Pons (tissue), 1 donor: ENCODE results near the gene SYNCRIP.
"Not testable (repeated sequence)": the region's sequence is repeated elsewhere in the genome, so short reads cannot be mapped to it uniquely, and the experiment has no call there.

Experiments used
- DNase-seq: peaks from one replicate; pipeline ENCODE4 v3.0.0-alpha.2; 2016; ENCODE audit warnings: low spot score

The SYNCRIP gene

GRCh38 chr6:85642774-85643536 lies at the start of gene SYNCRIP:
SYNCRIP (minus strand) TSS chr6:85642886; CDS start chr6:85641439, 1,447 bp downstream.
- peak; percentile 99 for DNase-seq

DNA sequence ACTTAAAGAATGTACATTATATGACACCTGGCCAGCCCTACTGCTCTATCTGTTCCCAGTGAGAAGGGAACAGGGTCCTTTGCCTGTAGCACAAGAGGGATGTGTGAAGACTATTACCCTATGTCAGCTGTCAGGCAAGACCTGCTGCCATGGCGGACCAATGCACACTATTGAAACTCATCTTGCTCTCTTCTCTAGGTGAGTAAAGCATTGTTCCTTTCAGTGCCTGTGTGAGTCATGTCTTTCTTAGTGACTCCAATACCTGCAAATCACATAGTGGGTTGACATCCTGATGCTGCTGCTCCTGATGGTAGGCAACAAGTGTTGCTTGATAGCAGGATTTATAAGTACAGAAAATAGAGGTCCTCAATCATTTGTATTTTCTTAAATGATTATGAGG lies 48.8 kb upstream of the SYNCRIP start:
- no peak for DNase-seq

DNA sequence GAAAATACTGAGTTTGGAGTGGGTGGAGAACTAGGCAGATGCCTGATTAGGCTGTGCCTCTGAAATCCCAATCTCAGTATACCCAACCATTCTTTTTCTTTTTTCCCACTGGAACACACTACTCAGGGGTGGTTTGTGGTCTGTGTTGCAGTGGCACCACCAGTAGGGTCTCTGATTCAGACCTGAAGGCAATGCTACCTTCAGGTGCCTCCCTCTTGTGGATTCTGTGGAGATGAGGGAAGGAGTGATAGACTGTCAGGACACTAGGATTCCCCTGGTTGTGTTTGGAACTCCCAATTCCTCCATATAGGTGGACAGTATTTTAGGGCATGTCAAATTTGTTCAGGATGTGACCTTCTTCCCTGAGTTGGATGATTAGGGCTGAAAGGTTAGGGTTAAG lies 47.4 kb upstream of the SYNCRIP start:
- DNase-seq: no peak

- no peak for DNase-seq
Measured at GRCh38 chr6:85685713-85686112, 43.0 kb upstream of the SYNCRIP start.

- no peak for DNase-seq
Measured at GRCh38 chr6:85684809-85685171, 42.1 kb upstream of the SYNCRIP start.

DNA sequence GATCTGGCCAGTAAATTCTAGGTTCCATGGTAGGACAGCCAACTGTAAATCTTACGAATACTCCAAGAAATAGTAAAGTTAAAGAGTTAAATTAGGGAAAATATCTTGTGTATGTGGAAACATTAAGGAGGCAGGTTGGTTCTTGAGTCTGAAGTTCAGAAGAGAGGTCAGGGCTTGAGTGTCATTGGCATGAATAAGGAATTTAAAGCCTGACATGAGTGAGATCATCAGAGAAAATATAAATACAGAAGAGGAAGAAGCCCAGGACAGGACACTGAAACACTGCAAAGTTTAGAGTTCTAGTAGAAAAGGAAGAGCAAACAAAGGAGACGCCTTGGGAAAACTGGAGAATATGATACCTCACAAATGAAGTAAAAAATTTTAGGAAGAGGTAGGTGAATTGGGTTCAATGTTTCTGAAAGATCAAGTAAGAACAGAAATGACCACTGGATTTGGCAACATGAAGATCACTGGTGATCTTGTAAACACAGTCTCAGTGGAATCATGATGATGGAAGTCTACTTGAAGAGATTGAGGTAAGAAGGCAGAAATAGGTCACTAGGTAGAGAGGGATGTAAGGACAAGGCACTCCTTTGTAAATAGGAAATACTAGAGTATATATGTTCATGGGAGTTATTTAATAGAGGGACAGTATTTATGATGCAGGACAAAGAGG lies 41.6 kb upstream of the SYNCRIP start:
- no peak for DNase-seq

DNA sequence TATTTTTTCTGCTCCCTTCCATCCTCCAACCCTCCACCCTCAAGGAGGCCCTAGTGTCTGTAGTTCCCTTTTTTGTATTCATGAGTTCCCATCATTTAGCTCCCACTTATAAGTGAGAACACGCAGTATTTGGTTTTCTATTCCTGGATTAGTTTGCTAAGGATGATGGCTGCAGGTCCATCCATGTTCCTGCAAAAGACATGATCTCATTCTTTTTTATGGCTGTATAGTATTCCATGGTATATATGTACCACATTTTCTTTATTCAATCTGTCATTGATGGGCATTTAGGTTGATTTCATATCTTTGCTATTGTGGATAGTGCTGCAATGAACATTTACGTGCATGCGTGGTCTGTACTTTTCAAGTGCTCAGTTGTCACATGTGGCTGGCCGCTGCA lies 39.2 kb upstream of the SYNCRIP start:
- DNase-seq: not testable (repeated sequence)

DNA sequence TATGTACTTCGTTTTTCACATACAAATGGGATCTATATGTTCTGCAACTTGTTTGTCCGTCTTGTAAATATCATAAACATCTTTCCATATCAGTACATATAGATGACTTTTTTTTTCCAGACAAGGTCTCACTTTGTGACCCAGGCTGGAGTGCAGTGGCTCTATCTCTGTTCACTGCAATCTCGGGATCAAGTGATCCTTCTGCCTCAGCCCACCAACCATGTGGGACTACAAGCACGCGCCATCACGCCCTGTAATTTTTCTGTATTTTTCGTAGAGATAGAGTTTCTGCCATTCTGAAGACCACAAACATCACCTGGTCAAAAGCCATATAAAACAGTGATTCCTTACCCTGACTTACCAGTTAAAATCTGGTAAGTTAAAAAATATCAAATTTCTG lies 37.7 kb upstream of the SYNCRIP start:
- DNase-seq: no peak

DNA sequence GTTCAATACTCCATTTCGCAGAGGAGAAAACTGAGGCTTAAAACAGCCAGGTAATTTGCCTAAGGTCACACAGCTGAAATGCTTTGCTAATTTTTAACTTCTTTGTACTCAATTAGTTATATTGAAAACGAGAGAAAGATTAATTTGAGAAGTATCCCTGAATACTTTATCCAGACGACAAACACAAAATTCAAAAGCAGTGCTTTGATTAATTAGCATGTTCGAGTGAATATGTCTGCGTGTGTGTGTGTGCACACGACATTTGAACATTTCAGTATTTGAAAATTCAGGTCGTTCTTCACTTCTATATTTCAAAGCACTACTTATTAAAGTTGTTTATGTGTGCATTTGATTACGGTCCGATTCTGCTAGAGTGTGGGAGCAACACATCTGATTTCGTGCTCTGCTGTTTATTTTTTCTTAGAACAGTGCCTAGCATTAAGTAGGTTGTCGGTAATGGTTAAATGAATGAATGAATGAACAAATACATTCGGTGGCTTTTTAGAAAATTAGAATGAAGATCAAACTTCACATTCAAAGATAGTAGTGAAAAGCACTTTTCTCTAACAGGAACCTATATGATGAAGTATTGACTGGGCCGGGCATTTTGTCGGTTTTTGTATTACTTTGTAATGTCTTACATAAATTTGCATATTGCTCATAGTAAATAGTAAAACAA lies 36.9 kb upstream of the SYNCRIP start:
- DNase-seq: no peak

DNA sequence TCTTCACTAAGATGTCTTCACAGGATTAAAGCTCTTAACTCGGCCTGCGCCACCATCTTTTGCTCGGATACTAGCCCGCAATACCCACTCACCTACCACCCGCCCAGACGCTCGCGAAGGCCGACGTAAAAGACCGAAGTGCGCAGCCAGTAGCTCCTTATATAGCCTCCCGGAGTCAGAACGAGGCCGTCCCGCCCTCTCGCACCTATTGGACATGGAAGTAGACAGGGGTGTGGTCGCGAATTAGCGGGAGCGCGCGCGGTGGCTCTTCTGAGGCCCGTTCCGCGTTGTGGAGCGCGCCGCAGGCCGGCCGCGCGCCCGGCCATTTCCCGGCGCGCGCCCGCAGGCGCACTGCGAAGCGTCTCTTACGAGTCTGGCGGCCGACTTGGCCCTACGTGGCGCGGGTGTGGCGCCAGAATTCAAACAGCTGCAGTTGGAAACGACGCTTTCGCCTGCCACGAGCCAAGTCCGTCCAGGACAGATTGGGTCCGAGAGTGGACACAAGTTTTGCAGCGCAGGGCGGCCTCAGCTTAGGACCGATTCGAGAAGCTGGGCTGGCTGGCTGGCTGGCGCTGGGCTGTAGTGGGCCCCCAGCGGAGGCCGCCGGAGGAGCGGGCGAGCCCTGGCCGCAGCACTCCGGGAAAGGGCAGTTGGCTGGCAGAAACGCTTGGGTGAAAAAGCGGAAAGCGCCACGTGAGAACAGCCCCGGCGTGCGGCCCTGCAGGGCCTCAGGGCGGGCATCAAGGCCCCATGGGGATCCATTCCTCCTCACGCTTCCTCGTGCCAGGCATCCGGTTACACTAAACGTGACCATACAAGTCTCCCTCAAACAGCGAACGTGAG lies 36.1 kb upstream of the SYNCRIP start:
- DNase-seq: peak; percentile 99

DNA sequence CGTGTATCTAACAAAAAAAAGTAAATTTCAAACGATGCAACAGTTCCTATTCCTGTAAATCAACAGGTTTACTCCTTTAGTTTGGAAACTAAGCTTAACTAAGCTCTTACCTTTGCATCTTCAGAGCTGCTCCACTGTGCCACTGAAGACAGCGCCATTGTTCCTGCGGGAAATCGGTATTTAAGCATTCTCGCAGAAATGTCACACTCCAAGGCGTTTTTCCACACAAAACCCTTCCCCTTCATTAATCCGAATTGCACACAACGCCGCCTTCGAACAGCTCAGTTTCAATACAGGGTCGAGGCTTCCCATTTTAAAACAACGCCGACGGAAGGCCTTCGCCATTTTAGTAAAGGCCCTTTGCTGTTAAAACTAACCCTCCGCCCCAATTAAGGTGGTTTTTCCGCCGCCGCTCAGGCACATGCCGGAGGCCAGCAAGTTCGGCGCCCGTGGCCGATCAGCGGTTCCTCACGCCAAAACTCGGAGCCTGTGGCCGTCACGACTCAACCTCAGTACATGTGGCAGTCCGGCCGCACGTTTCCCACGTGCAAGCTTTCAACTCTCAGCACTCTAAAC lies 35.4 kb upstream of the SYNCRIP start:
- peak; percentile 41 for DNase-seq

DNA sequence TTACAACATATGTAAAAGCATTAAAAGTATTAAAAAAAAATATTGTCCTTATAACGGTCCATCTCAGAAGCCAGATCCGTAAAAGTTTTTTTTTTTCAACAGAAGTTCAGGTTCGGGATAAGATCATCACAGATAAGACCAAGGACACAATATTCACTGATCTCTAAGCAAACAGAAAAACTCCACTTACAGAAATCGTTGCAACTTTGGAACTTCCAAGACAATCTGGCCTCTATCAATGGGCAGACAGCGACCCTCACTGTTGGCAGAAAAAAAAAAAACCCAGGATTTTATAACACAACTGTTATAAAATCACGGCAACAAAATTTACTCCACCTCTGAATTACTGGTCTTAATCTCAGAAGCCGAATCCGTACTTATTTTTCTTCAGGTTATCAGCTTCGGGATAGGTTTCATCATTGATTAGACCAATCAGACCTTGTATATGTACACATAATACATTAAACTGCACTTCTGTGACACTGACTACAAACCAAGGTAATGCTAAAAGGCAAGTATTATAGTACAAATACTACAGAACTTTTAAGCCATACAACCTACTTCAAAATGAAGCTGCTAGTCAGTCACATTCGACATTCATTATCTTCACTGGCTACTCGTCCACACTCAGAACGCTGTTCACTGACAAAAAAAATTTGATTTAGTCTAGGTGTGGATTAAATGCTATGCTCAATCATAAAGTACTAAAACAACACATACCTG lies 34.7 kb upstream of the SYNCRIP start:
- DNase-seq: peak; percentile 56

- peak; percentile 24 for DNase-seq
Measured at GRCh38 chr6:85676086-85676729, 33.5 kb upstream of the SYNCRIP start.

DNA sequence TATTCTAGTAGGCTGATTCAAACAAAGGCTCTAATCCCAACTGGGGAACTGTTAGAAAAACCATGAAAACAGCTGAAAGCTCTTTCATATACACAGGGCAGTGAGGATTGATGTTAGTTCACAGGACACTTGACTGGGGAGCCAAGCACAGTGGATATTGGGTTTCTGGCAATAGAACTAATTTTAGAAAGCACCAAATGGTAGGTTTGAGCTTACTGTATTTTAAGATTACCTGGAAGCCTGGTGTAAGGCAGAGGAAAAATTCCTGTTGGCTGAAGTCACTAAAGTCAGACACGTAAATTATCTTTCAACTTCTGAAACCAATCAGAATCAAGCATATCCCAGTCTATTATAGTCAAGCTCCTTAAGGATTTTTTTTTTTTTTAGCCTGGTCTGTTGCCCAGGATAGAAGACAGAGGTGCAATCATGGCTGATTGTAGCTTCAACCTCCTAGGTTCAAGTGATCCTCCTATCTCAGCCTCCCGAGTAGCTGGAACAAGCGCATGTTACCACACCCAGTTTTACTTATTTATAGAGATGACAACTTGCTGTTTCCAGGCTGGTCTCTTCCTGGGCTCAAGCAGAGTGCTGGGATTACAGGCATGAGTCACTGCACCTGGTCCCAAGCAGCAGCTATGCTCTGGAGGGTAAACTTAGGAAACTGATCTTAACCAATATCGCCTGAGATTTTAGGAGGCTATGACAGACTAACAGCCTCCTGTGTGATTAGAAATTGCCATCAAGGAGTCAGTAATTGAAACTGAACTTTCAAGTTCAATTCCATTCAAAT lies 32.5 kb upstream of the SYNCRIP start:
- DNase-seq: no peak

- no peak for DNase-seq
Measured at GRCh38 chr6:85674604-85675003, 31.9 kb upstream of the SYNCRIP start.

DNA sequence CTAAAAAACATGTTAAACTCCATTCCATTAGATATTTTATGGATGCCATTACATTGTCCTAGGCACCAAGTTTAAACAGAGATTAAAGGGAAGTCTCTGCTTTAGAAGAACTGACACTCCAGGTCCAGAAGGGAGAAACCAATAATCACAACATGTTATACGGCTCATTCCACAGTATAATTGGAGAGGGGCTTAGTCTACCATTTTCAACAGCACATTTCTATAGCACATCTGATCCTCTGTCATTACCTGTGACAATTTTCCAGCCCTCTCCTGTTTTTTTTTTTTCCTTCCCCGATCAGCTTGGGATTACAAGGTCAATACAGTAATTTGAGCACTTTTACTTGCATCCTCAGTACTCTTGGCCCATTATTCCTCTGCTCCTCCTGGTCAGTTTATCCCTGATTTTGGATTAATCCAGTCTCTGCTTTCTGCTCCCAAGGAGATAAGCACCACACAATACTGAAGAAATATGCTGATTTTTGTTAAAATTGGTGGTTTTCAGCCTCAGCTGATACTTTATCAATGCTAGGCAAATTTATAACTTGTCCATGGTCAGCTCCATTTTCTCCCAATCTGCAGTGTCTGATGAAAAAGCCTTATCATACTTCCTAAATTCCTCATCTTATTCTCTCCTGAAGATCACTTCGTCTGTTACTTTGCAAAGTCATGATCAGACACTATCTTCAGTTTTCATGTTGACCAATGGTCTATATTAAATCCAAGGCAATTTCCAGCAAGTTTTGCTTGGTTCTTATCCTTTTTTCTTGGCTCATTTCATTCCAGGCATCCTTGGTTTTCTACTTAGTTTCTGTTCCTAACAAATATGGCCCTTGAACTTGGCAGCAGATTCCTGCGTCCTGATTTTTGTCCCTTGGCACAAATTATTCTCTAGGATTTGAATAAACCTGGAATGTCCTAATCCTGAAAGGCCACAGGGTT lies 30.8 kb upstream of the SYNCRIP start:
- no peak for DNase-seq

GRCh38 chr6:85672623-85673022 lies 29.9 kb upstream of the SYNCRIP start:
- no peak for DNase-seq

- no peak for DNase-seq
Measured at GRCh38 chr6:85672050-85672449, 29.4 kb upstream of the SYNCRIP start.

DNA sequence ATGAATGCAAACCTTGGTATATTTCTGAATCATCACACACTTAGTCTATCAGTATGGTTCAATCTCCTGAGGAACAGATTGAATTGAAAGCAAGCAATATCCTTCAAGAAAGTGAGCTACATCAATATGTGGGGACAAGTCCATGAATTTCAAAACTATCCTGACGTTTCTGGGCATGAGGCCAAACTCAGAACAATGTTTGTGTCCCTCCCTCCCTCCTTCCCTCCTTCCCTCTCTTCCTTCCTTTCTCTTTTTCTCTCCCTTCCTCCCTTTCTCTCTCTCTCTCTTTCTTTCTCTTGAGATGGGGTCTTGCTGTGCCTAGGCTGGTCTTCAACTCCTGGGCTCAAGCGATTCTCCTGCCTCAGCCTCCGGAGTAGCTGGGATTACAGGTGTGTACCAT lies 27.9 kb upstream of the SYNCRIP start:
- DNase-seq: no peak
